ENCODE measurements around the gene NSF.

NSF gene

DNA sequence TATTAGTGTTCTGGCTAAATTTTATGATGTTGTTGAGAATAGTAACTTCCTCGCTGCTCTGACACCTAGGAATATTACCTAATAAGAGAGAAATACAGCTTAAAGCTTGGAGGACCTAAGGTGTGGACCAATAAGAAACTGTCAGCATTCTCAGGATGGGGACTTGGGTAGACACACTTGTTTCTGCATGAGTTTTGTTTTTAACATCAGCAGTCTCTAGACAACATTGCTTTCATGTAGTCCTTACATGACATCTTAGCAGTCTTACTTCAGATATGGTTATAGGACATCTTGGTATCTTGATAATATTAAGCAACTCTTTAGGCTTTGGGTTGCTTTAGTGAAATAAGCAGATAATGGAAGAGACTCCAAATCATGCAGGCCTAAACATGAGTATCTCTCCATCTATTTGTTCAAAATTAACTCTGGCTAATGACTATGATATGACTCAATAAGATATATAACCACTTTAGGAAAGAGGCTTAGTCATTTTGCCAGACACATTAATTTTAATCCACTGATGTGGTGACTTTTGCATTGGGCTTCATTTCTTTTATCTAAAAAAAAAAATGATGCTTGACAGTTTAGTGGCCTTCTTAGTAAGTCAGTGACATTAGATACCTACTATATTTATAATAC is 143.5 kb downstream of the NSF start:
- Mint-ChIP-seq H3K9me3 (no peaks in the 10 kb centered on the region), H3K4me3 (no peak overlapping the region), H3K27me3 (ENCODE audit: low read depth) (no peaks in the 10 kb centered on the region), H3K27ac (no peak overlapping the region), H3K36me3 (ENCODE audit: low read depth) (peaks cover 5% of the 10 kb centered on the region), H3K4me1 (no peaks in the 10 kb centered on the region)
- TF ChIP-seq, protein P1, sequence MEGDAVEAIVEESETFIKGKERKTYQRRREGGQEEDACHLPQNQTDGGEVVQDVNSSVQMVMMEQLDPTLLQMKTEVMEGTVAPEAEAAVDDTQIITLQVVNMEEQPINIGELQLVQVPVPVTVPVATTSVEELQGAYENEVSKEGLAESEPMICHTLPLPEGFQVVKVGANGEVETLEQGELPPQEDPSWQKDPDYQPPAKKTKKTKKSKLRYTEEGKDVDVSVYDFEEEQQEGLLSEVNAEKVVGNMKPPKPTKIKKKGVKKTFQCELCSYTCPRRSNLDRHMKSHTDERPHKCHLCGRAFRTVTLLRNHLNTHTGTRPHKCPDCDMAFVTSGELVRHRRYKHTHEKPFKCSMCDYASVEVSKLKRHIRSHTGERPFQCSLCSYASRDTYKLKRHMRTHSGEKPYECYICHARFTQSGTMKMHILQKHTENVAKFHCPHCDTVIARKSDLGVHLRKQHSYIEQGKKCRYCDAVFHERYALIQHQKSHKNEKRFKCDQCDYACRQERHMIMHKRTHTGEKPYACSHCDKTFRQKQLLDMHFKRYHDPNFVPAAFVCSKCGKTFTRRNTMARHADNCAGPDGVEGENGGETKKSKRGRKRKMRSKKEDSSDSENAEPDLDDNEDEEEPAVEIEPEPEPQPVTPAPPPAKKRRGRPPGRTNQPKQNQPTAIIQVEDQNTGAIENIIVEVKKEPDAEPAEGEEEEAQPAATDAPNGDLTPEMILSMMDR (IDR thresholded peaks at IDR 0.05; ENCODE audit: unreplicated experiment in 3 of 3): no peak

DNA sequence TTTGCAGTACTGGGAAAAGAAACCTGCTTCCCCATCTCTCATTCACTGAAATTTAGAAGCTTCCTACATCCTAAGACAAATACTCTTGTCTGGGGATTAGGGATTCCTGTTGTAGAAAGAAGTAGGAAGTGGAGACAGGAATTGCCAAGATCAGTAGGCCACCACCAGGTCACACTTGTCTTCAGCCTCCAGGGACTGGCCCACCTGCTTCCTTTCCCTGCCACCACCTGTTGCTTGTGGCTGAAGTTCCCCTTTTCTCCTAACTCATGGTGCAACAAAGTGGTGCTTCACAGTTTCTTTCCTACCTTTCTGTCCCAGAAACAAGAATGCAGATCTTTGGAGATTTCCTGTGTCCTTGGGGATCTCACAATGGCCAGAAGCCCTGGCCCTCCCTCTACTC is 145.6 kb downstream of the NSF start:
- Mint-ChIP-seq H3K27me3 (ENCODE audit: low read depth) (no peaks in the 10 kb centered on the region), H3K36me3 (ENCODE audit: low read depth) (no peaks in the 10 kb centered on the region), H3K4me1 (no peaks in the 10 kb centered on the region), H3K27ac (no peak overlapping the region), H3K9me3 (no peaks in the 10 kb centered on the region), H3K4me3 (no peak overlapping the region)
- TF ChIP-seq, protein P1 (IDR thresholded peaks at IDR 0.05; ENCODE audit: unreplicated experiment in 3 of 3): no peak

DNA sequence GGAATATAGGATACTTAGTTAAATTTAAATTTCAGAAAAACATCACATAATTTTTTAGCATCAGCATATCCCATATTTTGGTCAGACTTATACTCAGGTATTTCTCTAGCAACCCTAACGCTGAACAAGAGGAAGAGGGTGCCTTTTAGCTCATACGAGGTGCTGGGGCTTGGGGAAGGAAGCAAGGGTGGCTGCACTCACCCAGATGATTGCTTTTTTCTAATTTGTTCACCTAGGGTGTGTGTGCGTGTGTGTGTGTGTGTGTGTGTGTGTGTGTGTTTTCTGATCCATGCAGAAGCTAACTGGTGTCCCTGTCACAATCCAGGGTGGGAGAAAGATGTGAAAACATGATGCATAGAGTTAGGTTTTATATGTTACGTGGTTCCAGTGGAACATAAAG is 146.9 kb downstream of the NSF start:
- Mint-ChIP-seq H3K27me3 (ENCODE audit: low read depth) (no peaks in the 10 kb centered on the region), H3K36me3 (ENCODE audit: low read depth) (no peaks in the 10 kb centered on the region), H3K4me3 (no peak overlapping the region), H3K4me1 (no peaks in the 10 kb centered on the region), H3K9me3 (no peaks in the 10 kb centered on the region), H3K27ac (no peak overlapping the region)
- TF ChIP-seq, protein P1 (IDR thresholded peaks at IDR 0.05; ENCODE audit: unreplicated experiment in 3 of 3): no peak

DNA sequence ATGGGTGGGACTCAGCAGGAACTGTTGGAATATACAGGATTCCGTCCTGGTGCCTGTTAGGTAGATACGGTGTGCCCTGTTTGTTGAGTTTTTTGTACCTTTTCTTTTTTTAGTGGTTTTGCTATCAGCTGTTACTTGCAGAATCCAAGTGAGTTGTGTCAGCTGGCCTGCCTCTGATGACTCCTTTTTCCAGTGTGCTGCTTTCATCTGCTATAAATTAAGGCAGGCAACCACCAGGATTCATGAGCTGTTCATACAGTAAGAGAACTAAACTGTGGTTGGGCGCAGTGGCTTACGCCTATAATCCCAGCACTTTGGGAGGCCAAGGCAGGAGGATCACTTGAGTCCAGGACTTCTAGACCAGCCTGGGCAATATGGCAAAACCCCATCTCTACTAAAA is 148.1 kb downstream of the NSF start:
- TF ChIP-seq, protein P1 (IDR thresholded peaks at IDR 0.05; ENCODE audit: unreplicated experiment in 3 of 3): no peak
- Mint-ChIP-seq H3K27ac (no peak overlapping the region), H3K36me3 (ENCODE audit: low read depth) (peaks cover 3% of the 10 kb centered on the region), H3K4me3 (no peak overlapping the region), H3K4me1 (no peaks in the 10 kb centered on the region), H3K27me3 (ENCODE audit: low read depth) (no peaks in the 10 kb centered on the region), H3K9me3 (no peaks in the 10 kb centered on the region)

DNA sequence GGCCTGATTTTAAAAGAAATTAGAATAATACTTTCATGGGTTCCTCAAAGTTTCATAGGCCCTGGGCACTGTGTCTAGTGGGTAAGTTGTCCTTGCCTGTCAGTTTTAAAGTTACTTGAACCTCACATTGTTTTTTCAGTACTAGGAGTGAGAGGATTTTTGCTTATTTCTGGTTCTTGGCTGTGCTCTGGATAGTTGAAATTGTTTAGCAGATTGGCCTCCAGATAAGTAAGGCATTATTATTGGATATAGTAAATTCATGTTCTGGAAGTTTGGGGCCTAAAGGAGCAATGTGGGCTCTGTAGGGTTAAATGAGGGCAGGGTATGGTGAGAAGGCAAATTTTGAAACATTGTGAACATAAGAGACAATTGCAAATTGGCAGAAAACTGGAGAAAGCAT is 149.5 kb downstream of the NSF start:
- no peaks in the 10 kb centered on the region for H3K9me3 Mint-ChIP-seq
- peaks cover 3% of the 10 kb centered on the region for H3K36me3 Mint-ChIP-seq (ENCODE audit: low read depth)
- no peaks in the 10 kb centered on the region for H3K27me3 Mint-ChIP-seq (ENCODE audit: low read depth)
- H3K27ac Mint-ChIP-seq: no peak overlapping the region
- H3K4me1 Mint-ChIP-seq: no peaks in the 10 kb centered on the region
- TF ChIP-seq, protein P1 (IDR thresholded peaks at IDR 0.05; ENCODE audit: unreplicated experiment in 3 of 3): no peak
- H3K4me3 Mint-ChIP-seq: no peak overlapping the region

DNA sequence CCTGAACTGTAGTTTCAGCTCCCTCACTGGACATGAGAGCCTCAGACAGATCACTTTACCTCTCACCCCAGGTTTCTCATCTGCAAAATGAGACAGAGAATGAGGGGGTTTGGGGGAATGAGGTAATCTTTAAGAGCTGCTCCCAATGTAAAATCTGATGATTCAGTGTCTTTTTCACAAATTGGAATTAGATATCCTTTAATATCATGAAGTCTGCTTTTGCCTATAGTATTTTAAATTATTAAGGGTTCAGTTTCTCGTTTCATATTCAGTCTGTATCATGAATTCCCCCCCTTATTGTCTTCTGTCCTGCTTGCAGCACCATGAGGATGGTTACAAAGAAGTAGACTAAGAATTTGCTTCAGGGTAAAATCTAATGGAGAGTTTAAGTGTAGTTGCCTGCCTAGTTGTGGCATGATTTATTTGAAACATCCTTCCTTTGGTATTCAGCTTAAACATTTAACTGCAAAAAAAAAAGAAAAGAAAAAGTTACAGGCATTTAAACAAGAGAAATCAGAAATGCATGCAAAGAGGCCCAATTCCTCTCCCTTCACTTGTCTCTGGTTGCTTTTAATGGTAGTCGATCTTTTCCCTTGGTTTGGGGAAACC is 150.8 kb downstream of the NSF start:
- TF ChIP-seq, protein P1 (IDR thresholded peaks at IDR 0.05; ENCODE audit: unreplicated experiment in 3 of 3): no peak
- Mint-ChIP-seq H3K4me1 (no peaks in the 10 kb centered on the region), H3K4me3 (no peak overlapping the region), H3K27ac (no peak overlapping the region), H3K9me3 (no peaks in the 10 kb centered on the region), H3K27me3 (ENCODE audit: low read depth) (no peaks in the 10 kb centered on the region), H3K36me3 (ENCODE audit: low read depth) (peaks cover 3% of the 10 kb centered on the region)
